ENCODE data around the gene ISOC2. TPM values are rescaled to one million over a fixed set of nuclear protein-coding genes. Genes with fewer than 3 reads are reported as not detected.

Gene ISOC2
- total RNA-seq, 4 donors from 2014 or later, result 44.7 to 97.2 (median 87.5) TPM

- Histone ChIP-seq H3K27ac (no peak overlapping the region), H3K4me1 (peaks cover 37% of the 10 kb centered on the region), H3K4me3 (no peak overlapping the region), H3K36me3 (no peaks in the 10 kb centered on the region), H3K27me3 (peaks cover 21% of the 10 kb centered on the region), H3K9me3 (no peaks in the 10 kb centered on the region)
- WGBS, result 33% methylated on average over 12 of the region's 12 CpGs
- no peak for TF ChIP-seq POLR2AphosphoS5 (IDR thresholded peaks at IDR 0.05)
- no peak for TF ChIP-seq POLR2A (IDR thresholded peaks at IDR 0.05)
- TF ChIP-seq EP300 (IDR thresholded peaks at IDR 0.05), result no peak
- TF ChIP-seq, protein P1, sequence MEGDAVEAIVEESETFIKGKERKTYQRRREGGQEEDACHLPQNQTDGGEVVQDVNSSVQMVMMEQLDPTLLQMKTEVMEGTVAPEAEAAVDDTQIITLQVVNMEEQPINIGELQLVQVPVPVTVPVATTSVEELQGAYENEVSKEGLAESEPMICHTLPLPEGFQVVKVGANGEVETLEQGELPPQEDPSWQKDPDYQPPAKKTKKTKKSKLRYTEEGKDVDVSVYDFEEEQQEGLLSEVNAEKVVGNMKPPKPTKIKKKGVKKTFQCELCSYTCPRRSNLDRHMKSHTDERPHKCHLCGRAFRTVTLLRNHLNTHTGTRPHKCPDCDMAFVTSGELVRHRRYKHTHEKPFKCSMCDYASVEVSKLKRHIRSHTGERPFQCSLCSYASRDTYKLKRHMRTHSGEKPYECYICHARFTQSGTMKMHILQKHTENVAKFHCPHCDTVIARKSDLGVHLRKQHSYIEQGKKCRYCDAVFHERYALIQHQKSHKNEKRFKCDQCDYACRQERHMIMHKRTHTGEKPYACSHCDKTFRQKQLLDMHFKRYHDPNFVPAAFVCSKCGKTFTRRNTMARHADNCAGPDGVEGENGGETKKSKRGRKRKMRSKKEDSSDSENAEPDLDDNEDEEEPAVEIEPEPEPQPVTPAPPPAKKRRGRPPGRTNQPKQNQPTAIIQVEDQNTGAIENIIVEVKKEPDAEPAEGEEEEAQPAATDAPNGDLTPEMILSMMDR (IDR thresholded peaks at IDR 0.05), result no peak
- no peak for DNase-seq (ENCODE audit: low spot score in 2 of 2)
Observed at GRCh38 chr19:55492362-55492944, 31.0 kb upstream of the ISOC2 start.

DNA sequence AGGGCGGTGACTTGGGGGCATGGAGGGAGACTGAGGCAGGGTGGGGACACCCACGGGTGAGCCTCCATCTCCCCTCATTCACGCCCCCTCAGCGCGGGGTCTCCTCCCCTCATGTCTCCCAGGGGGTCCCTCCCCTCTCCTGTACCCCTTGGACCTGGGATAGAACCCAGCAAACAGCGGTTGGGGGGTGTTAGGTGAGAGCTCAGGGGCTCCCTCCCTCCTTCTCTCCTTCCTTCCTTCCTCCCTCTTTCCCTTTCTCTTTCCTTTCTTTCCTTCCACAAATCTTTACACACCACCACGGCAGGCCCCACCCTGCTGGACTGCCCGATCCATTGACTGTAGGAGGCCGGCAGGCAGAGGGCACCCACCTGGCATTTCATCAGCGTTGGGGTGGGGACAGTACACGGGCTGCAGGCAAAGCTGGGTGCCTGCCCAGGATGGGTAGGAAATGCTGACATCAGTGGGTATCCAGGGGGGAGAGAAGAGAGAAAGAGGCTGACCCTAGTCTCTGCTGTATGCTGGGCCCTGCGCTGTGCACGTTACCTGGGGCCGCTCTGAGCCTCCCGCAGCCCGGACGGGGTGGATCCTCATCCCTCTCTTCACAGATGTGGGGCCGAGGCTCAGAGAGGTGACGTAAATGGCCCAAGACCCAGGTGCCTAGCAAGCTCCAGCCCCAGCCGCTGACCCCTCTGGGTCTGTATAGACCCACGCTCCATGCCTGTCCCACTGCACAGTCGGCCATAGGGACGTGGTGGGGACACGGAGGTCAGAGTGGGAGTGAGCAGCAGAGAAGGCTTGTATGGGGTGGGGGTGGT, 30.3 kb upstream of the ISOC2 start:
- H3K4me1 ChIP-seq, result peaks cover 43% of the 10 kb centered on the region
- H3K27ac ChIP-seq, result no peak overlapping the region
- H3K36me3 ChIP-seq, result no peaks in the 10 kb centered on the region
- TF ChIP-seq EP300 (IDR thresholded peaks at IDR 0.05) (no peak), POLR2AphosphoS5 (IDR thresholded peaks at IDR 0.05) (no peak), POLR2A (IDR thresholded peaks at IDR 0.05) (no peak)
- TF ChIP-seq, protein P1 (IDR thresholded peaks at IDR 0.05), result no peak
- no peak for DNase-seq (ENCODE audit: low spot score in 2 of 2)
- H3K27me3 ChIP-seq, result peaks cover 21% of the 10 kb centered on the region
- WGBS, result 60% methylated on average over 22 of the region's 24 CpGs
- no peak overlapping the region for H3K4me3 ChIP-seq
- H3K9me3 ChIP-seq, result no peaks in the 10 kb centered on the region

GRCh38 chr19:55490478-55491432, 29.3 kb upstream of the ISOC2 start:
- TF ChIP-seq EP300 (IDR thresholded peaks at IDR 0.05) (no peak), POLR2AphosphoS5 (IDR thresholded peaks at IDR 0.05) (no peak), POLR2A (IDR thresholded peaks at IDR 0.05) (no peak)
- no peak overlapping the region for H3K27ac ChIP-seq
- no peaks in the 10 kb centered on the region for H3K36me3 ChIP-seq
- H3K27me3 ChIP-seq, result peaks cover 21% of the 10 kb centered on the region
- H3K4me3 ChIP-seq, result no peak overlapping the region
- 75% methylated on average over 31 of the region's 52 CpGs for WGBS
- H3K9me3 ChIP-seq, result no peaks in the 10 kb centered on the region
- no peak for DNase-seq (ENCODE audit: low spot score in 2 of 2)
- H3K4me1 ChIP-seq, result peaks cover 53% of the 10 kb centered on the region

GRCh38 chr19:55489711-55490477, 28.5 kb upstream of the ISOC2 start:
- TF ChIP-seq, protein P1 (IDR thresholded peaks at IDR 0.05), result no peak
- TF ChIP-seq POLR2AphosphoS5 (IDR thresholded peaks at IDR 0.05) (no peak), EP300 (IDR thresholded peaks at IDR 0.05) (no peak), POLR2A (IDR thresholded peaks at IDR 0.05) (no peak)
- Histone ChIP-seq H3K9me3 (no peaks in the 10 kb centered on the region), H3K27ac (no peak overlapping the region), H3K27me3 (peaks cover 21% of the 10 kb centered on the region), H3K4me1 (peaks cover 62% of the 10 kb centered on the region), H3K36me3 (no peaks in the 10 kb centered on the region), H3K4me3 (no peak overlapping the region)
- no peak for DNase-seq (ENCODE audit: low spot score in 2 of 2)
- WGBS, result no CpG with 5 or more reads among the region's 21 CpGs

Data from suprapubic skin (tissue), 4 donors.